Hepatocyte (in vitro differentiated cells): ENCODE data around the gene RAP1A. TPM values are rescaled to one million over a fixed set of nuclear protein-coding genes. Genes with fewer than 3 reads are reported as not detected.

ENCODE experiments used
- DNase-seq: peaks from one replicate; pipeline ENCODE4 v3.0.0-alpha.2; 2016; ENCODE audit warnings: low spot score
- H2AFZ ChIP-seq: fragments of 200-600 bp; sonication (generic); 2 replicates; pipeline ENCODE4 v1.6.0; 2016; ENCODE audit warnings: antibody characterized with exemption, mild to moderate bottlenecking
- H3K27ac ChIP-seq: fragments of 200-600 bp; sonication (generic); 2 replicates; pipeline ENCODE4 v1.5.1; 2016; ENCODE audit warnings: mild to moderate bottlenecking
- H3K27me3 ChIP-seq: fragments of 200-600 bp; sonication (generic); 2 replicates; pipeline ENCODE4 v1.6.1; 2016
- H3K36me3 ChIP-seq: fragments of 200-600 bp; sonication (generic); replicated peaks from 2 replicates; pipeline ENCODE4 v1.5.1; 2016; ENCODE audit warnings: low read depth; ENCODE audit not compliant: insufficient read depth
- H3K4me1 ChIP-seq: fragments of 200-600 bp; sonication (generic); 2 replicates; pipeline ENCODE4 v1.5.1; 2016; ENCODE audit warnings: mild to moderate bottlenecking, moderate library complexity; ENCODE audit not compliant: insufficient read depth
- H3K4me2 ChIP-seq: fragments of 200-600 bp; sonication (generic); 2 replicates; pipeline ENCODE4 v1.6.0; 2016
- H3K4me3 ChIP-seq: fragments of 200-600 bp; sonication (generic); 2 replicates; pipeline ENCODE4 v1.5.1; 2016; ENCODE audit warnings: mild to moderate bottlenecking
- H3K79me2 ChIP-seq: fragments of 200-600 bp; sonication (generic); 2 replicates; pipeline ENCODE4 v1.6.0; 2017; ENCODE audit warnings: mild to moderate bottlenecking
- H3K9me2 ChIP-seq: fragments of 200-600 bp; sonication (generic); replicated peaks from 2 replicates; pipeline ENCODE4 v1.6.0; 2017; ENCODE audit warnings: mild to moderate bottlenecking; ENCODE audit not compliant: insufficient read depth
- H3K9me3 ChIP-seq: fragments of 200-600 bp; sonication (generic); 2 replicates; pipeline ENCODE4 v1.5.1; 2016; ENCODE audit warnings: low read depth, mild to moderate bottlenecking
- H4K20me1 ChIP-seq: fragments of 200-600 bp; sonication (generic); 2 replicates; pipeline ENCODE4 v1.6.0; 2016; ENCODE audit warnings: mild to moderate bottlenecking; ENCODE audit not compliant: insufficient read depth, poor library complexity, severe bottlenecking
- CTCF ChIP-seq: fragments of 200-600 bp; sonication (generic); IDR thresholded peaks from 2 replicates; pipeline ENCODE4 v1.5.1; 2016; ENCODE audit warnings: antibody characterized with exemption, mild to moderate bottlenecking; ENCODE audit not compliant: poor library complexity
- EZH2 ChIP-seq: fragments of 200-600 bp; sonication (generic); IDR thresholded peaks from 2 replicates; pipeline ENCODE4 v1.6.1; 2016; ENCODE audit warnings: antibody characterized with exemption, mild to moderate bottlenecking, borderline replicate concordance
- EZH2phosphoT487 ChIP-seq: fragments of 200-600 bp; sonication (generic); IDR thresholded peaks from one replicate; pipeline ENCODE4 v1.6.1; 2018; ENCODE audit warnings: antibody characterized with exemption, mild to moderate bottlenecking, low read depth, moderate library complexity; ENCODE audit not compliant: unreplicated experiment, severe bottlenecking
- WGBS: methylation state at CpG from one replicate; pipeline ENCODE4 v1.1.6; 2016; ENCODE audit warnings: low lambda C conversion rate; ENCODE audit errors: missing lambda C conversion rate; 5-methylcytosine and 5-hydroxymethylcytosine counted together
- polyA plus RNA-seq: library from polyadenylated mRNA; unstranded; fragments of >200 nt; fragmentation: Nextera tagmentation; extraction: Ambion mirVana; gene quantifications from 2 replicates; pipeline ENCODE4 v1.2.1, GENCODE V29; 2016
- total RNA-seq: library from RNA; depleted of rRNA; stranded (reverse); fragments of >200 nt; gene quantifications from 2 replicates; pipeline ENCODE4 v1.2.3, GENCODE V29; 2014

The RAP1A gene
- total and polyA plus RNA-seq, 2 experiments from 2014 or later, result 48.8 to 49.6 TPM

GRCh38 chr1:111707906-111708305, 88.3 kb downstream of the RAP1A start:
- no peak overlapping the region for H3K27ac ChIP-seq
- no peaks in the 10 kb centered on the region for H3K36me3 ChIP-seq
- no peaks in the 10 kb centered on the region for H3K9me3 ChIP-seq
- H2AFZ ChIP-seq, result no peak overlapping the region
- no peaks in the 10 kb centered on the region for H3K9me2 ChIP-seq
- no peaks in the 10 kb centered on the region for H3K79me2 ChIP-seq
- H3K27me3 ChIP-seq, result no peaks in the 10 kb centered on the region
- DNase-seq, result no peak
- 80% methylated on average over 9 of the region's 9 CpGs for WGBS
- H4K20me1 ChIP-seq, result no peaks in the 10 kb centered on the region
- H3K4me1 ChIP-seq, result peaks cover 10% of the 10 kb centered on the region
- H3K4me3 ChIP-seq, result no peak overlapping the region
- H3K4me2 ChIP-seq, result no peak overlapping the region
- TF ChIP-seq EZH2phosphoT487 (no peak), CTCF (no peak), EZH2 (no peak)

GRCh38 chr1:111709986-111710385, 90.4 kb downstream of the RAP1A start:
- no peak for DNase-seq
- H3K36me3 ChIP-seq, result no peaks in the 10 kb centered on the region
- peaks cover 8% of the 10 kb centered on the region for H3K4me1 ChIP-seq
- H3K9me2 ChIP-seq, result no peaks in the 10 kb centered on the region
- H3K4me2 ChIP-seq, result no peak overlapping the region
- no peaks in the 10 kb centered on the region for H3K79me2 ChIP-seq
- TF ChIP-seq EZH2phosphoT487 (no peak), CTCF (no peak), EZH2 (no peak)
- no peak overlapping the region for H2AFZ ChIP-seq
- no peaks in the 10 kb centered on the region for H3K27me3 ChIP-seq
- no peak overlapping the region for H3K27ac ChIP-seq
- WGBS, result 83% methylated on average over 1 of the region's 1 CpG
- H3K9me3 ChIP-seq, result no peaks in the 10 kb centered on the region
- H3K4me3 ChIP-seq, result no peak overlapping the region
- no peaks in the 10 kb centered on the region for H4K20me1 ChIP-seq

GRCh38 chr1:111716333-111716732, 96.7 kb downstream of the RAP1A start:
- Histone ChIP-seq H3K79me2 (no peaks in the 10 kb centered on the region), H3K36me3 (no peaks in the 10 kb centered on the region), H3K27ac (no peak overlapping the region), H3K9me3 (no peaks in the 10 kb centered on the region), H3K27me3 (no peaks in the 10 kb centered on the region), H3K4me3 (no peak overlapping the region), H2AFZ (no peak overlapping the region), H3K4me1 (no peaks in the 10 kb centered on the region), H3K4me2 (no peak overlapping the region), H4K20me1 (no peaks in the 10 kb centered on the region), H3K9me2 (no peaks in the 10 kb centered on the region)
- DNase-seq, result no peak
- TF ChIP-seq EZH2, result no peak
- TF ChIP-seq EZH2phosphoT487, result no peak
- no peak for TF ChIP-seq CTCF
- 71% methylated on average over 3 of the region's 3 CpGs for WGBS

- Histone ChIP-seq H4K20me1 (no peaks in the 10 kb centered on the region), H2AFZ (no peak overlapping the region), H3K9me3 (no peaks in the 10 kb centered on the region), H3K79me2 (no peaks in the 10 kb centered on the region), H3K4me3 (no peak overlapping the region), H3K27ac (no peak overlapping the region), H3K4me2 (no peak overlapping the region), H3K36me3 (no peaks in the 10 kb centered on the region), H3K4me1 (no peaks in the 10 kb centered on the region), H3K9me2 (no peaks in the 10 kb centered on the region), H3K27me3 (no peaks in the 10 kb centered on the region)
- 96% methylated on average over 2 of the region's 2 CpGs for WGBS
- no peak for DNase-seq
- TF ChIP-seq EZH2phosphoT487 (no peak), EZH2 (no peak), CTCF (no peak)
Measured at GRCh38 chr1:111717450-111717849, 97.9 kb downstream of the RAP1A start.
